Medulla oblongata (tissue), 1 donor: ENCODE measurements around the gene TUBGCP3.
"Not testable (repeated sequence)": the region's sequence is repeated elsewhere in the genome, so short reads cannot be mapped to it uniquely, and the experiment has no call there.

Source experiments
- DNase-seq: peaks from one replicate; pipeline ENCODE4 v3.0.0-alpha.2; 2015; ENCODE audit errors: extremely low spot score

TUBGCP3 gene

GRCh38 chr13:112579310-112579843, 8.6 kb downstream of the TUBGCP3 start:
- DNase-seq, result no peak

GRCh38 chr13:112576768-112577167, 11.2 kb downstream of the TUBGCP3 start:
- no peak for DNase-seq

- DNase-seq, result no peak
These were observed 11.8 kb downstream of the TUBGCP3 start for GRCh38 chr13:112576191-112576590.

GRCh38 chr13:112575675-112576074, 12.3 kb downstream of the TUBGCP3 start:
- DNase-seq, result no peak

- no peak for DNase-seq
These were observed 12.9 kb downstream of the TUBGCP3 start for GRCh38 chr13:112574834-112575613.

- DNase-seq, result no peak
These were observed 13.5 kb downstream of the TUBGCP3 start for GRCh38 chr13:112574416-112574815.

GRCh38 chr13:112573710-112574109, 14.2 kb downstream of the TUBGCP3 start:
- DNase-seq, result no peak

- no peak for DNase-seq
These were observed 15.6 kb downstream of the TUBGCP3 start for GRCh38 chr13:112572366-112572765.

GRCh38 chr13:112569821-112570220, 18.1 kb downstream of the TUBGCP3 start:
- no peak for DNase-seq

GRCh38 chr13:112567161-112567862, 20.6 kb downstream of the TUBGCP3 start:
- no peak for DNase-seq

- no peak for DNase-seq
These were observed 25.1 kb downstream of the TUBGCP3 start for GRCh38 chr13:112562786-112563383.

GRCh38 chr13:112562254-112562653, 25.7 kb downstream of the TUBGCP3 start:
- no peak for DNase-seq

GRCh38 chr13:112561478-112561877, 26.5 kb downstream of the TUBGCP3 start:
- DNase-seq, result no peak

GRCh38 chr13:112558696-112559418, 29.1 kb downstream of the TUBGCP3 start:
- DNase-seq, result no peak

- DNase-seq, result no peak
These were observed 31.4 kb downstream of the TUBGCP3 start for GRCh38 chr13:112556600-112556999.

- DNase-seq, result no peak
These were observed 33.6 kb downstream of the TUBGCP3 start for GRCh38 chr13:112554214-112554850.

GRCh38 chr13:112548975-112549374, 39.0 kb downstream of the TUBGCP3 start:
- DNase-seq, result not testable (repeated sequence)

GRCh38 chr13:112545856-112546255, 42.1 kb downstream of the TUBGCP3 start:
- DNase-seq, result no peak

- DNase-seq, result no peak
These were observed 54.9 kb downstream of the TUBGCP3 start for GRCh38 chr13:112532837-112533745.

GRCh38 chr13:112531263-112531794, 56.6 kb downstream of the TUBGCP3 start:
- no peak for DNase-seq
